ENCODE results near the gene NME3.
"Not testable (repeated sequence)": the region's sequence is repeated elsewhere in the genome, so short reads cannot be mapped to it uniquely, and the experiment has no call there.

NME3 gene

GRCh38 chr16:1746693-1747195 lies 24.6 kb downstream of the NME3 start:
- Mint-ChIP-seq H3K9me3 (no peaks in the 10 kb centered on the region), H3K4me1 (peaks cover 0 to 4% of the 10 kb centered on the region in 2 donors)
- no peak for ATAC-seq (replicated peaks)

DNA sequence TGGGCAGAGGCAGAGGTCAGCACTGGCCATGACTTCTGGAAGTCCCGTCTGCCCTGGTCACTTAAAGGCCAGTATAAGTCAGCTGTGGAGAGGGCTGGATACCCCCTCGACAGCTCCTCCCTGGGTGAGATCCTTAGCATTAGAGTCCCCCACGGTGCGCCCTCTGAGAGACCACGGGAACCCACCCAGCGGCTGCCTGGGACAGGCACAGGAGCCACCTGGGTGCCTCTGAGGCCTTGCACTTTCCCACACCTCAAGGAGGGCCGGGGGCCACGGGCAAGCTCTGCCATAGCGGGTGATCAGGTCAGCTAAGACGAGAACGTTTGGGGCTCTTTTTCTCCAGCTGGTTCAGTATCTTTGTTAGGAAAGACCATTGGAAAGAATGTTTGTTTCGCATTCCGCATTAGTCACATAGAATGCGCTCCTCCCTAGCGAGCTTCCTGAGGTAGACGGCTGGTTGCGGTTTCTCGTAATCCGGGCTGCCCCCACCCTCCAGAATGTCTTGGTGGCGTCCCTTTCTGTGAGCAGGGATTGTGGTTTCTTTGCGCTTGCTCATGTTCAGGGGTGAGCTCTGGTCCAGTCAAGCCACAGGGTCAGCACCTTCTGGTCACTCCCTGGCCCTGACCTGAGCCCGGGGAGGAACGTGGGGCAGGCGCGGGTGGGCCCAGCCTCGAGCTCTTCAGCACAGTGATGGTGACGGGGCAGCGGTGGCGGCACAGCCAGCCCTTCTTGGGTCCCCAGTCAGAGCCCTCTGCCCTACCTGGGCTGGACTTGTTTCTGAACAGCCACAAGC lies 25.2 kb downstream of the NME3 start:
- Mint-ChIP-seq H3K4me1 (peaks cover 0 to 5% of the 10 kb centered on the region in 2 donors), H3K27ac (peak overlapping the region; percentile 9), H3K9me3 (no peaks in the 10 kb centered on the region), H3K27me3 (no peaks in the 10 kb centered on the region), H3K36me3 (peaks cover 23 to 45% of the 10 kb centered on the region in 2 donors), H3K4me3 (no peak overlapping the region)
- DNase-seq (no peak), ATAC-seq (replicated peaks) (no peak)

More at GRCh38 chr16:1746693-1747195, 24.6 kb downstream of the NME3 start:
- Mint-ChIP-seq H3K27ac (peak overlapping the region; percentile 42), H3K36me3 (peaks cover 23 to 45% of the 10 kb centered on the region in 2 donors), H3K27me3 (no peaks in the 10 kb centered on the region), H3K4me3 (no peak overlapping the region)
- DNase-seq, result no peak

- Mint-ChIP-seq H3K36me3 (peaks cover 23 to 41% of the 10 kb centered on the region in 2 donors), H3K9me3 (no peaks in the 10 kb centered on the region), H3K4me3 (no peak overlapping the region), H3K27ac (peak overlapping the region; percentile 9), H3K4me1 (peaks cover 0 to 8% of the 10 kb centered on the region in 2 donors), H3K27me3 (no peaks in the 10 kb centered on the region)
- no peak for ATAC-seq (replicated peaks)
- no peak for DNase-seq
These were observed 26.0 kb downstream of the NME3 start for GRCh38 chr16:1745181-1745899.

DNA sequence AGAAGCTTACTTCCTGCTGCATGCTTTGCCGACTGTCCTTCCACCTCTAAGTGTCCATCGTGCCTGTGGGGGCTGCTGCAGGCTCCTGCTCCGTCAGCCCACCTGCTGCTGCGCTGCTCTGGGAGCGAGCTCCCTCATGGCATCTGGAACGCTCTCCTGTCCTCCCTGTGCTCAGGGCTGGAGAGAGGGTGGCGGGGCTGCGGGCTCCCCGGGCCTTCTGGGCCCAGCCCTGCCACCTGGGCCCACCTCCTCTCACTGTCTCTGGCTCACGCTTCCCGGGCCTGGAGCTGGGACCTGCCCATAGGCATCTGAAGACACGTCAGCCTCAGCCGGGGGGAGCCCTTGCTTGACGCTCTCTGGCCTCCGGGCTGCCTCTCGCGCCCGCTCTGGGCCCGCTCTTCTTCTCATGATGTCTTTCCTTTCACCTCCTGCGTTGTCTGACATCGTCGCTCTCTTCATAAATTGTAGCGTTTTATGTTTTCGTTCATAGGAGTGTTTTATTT lies 27.0 kb downstream of the NME3 start:
- no peaks in the 10 kb centered on the region for H3K9me3 Mint-ChIP-seq
- no peak overlapping the region for H3K4me3 Mint-ChIP-seq
- H3K36me3 Mint-ChIP-seq, result peaks cover 17 to 37% of the 10 kb centered on the region in 2 donors
- no peak overlapping the region for H3K27ac Mint-ChIP-seq
- no peak for DNase-seq
- no peaks in the 10 kb centered on the region for H3K27me3 Mint-ChIP-seq
- H3K4me1 Mint-ChIP-seq, result peaks cover 0 to 8% of the 10 kb centered on the region in 2 donors
- no peak for ATAC-seq (replicated peaks)

GRCh38 chr16:1743376-1744337 lies 27.7 kb downstream of the NME3 start:
- no peaks in the 10 kb centered on the region for H3K27me3 Mint-ChIP-seq
- H3K27ac Mint-ChIP-seq, result peak overlapping the region; percentile 34
- ATAC-seq (replicated peaks), result no peak
- no peaks in the 10 kb centered on the region for H3K9me3 Mint-ChIP-seq
- H3K36me3 Mint-ChIP-seq, result peaks cover 13 to 29% of the 10 kb centered on the region in 2 donors
- peaks cover 0 to 8% of the 10 kb centered on the region in 2 donors for H3K4me1 Mint-ChIP-seq
- no peak overlapping the region for H3K4me3 Mint-ChIP-seq
- no peak for DNase-seq

GRCh38 chr16:1741553-1742165 lies 29.7 kb downstream of the NME3 start:
- ATAC-seq (replicated peaks), result no peak
- H3K4me1 Mint-ChIP-seq, result peaks cover 0 to 8% of the 10 kb centered on the region in 2 donors
- no peak overlapping the region for H3K4me3 Mint-ChIP-seq

GRCh38 chr16:1740781-1741490 lies 30.4 kb downstream of the NME3 start:
- ATAC-seq (replicated peaks), result no peak
- H3K27me3 Mint-ChIP-seq, result no peaks in the 10 kb centered on the region
- no peaks in the 10 kb centered on the region for H3K9me3 Mint-ChIP-seq
- no peak for DNase-seq
- H3K4me1 Mint-ChIP-seq, result peaks cover 0 to 8% of the 10 kb centered on the region in 2 donors
- H3K36me3 Mint-ChIP-seq, result peaks cover 10 to 20% of the 10 kb centered on the region in 2 donors
- H3K4me3 Mint-ChIP-seq, result no peak overlapping the region
- peak overlapping the region; percentile 42 for H3K27ac Mint-ChIP-seq

More at GRCh38 chr16:1741553-1742165, 29.7 kb downstream of the NME3 start:
- peak overlapping the region; percentile 25 for H3K27ac Mint-ChIP-seq
- DNase-seq, result no peak
- H3K27me3 Mint-ChIP-seq, result no peaks in the 10 kb centered on the region
- H3K9me3 Mint-ChIP-seq, result no peaks in the 10 kb centered on the region
- H3K36me3 Mint-ChIP-seq, result peaks cover 10 to 22% of the 10 kb centered on the region in 2 donors

DNA sequence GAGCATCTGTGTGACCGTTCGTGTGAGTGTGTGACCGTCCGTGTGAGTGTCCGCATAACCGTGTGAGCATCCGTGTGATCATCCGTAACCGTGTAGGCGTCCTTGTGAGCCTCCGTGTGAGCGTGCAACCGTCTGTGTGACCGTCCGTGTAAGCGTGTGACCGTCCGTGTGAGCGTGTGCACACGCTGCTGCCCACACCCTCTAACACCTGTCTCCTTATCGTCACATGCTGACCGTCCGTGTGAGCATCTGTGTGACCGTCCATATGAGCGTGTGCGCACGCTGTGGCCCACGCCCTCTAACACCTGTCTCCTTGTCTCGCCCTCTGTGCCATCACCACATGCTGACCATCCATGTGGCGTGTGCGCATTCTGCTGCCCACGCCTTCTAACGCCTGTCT lies 31.1 kb downstream of the NME3 start:
- no peak for ATAC-seq (replicated peaks)
- H3K4me3 Mint-ChIP-seq, result no peak overlapping the region
- no peaks in the 10 kb centered on the region for H3K27me3 Mint-ChIP-seq
- H3K27ac Mint-ChIP-seq, result no peak overlapping the region
- H3K9me3 Mint-ChIP-seq, result no peaks in the 10 kb centered on the region
- H3K4me1 Mint-ChIP-seq, result peaks cover 0 to 8% of the 10 kb centered on the region in 2 donors
- DNase-seq, result no peak
- peaks cover 10 to 17% of the 10 kb centered on the region in 2 donors for H3K36me3 Mint-ChIP-seq

GRCh38 chr16:1734816-1735215 lies 36.5 kb downstream of the NME3 start:
- no peaks in the 10 kb centered on the region for H3K27me3 Mint-ChIP-seq
- H3K4me3 Mint-ChIP-seq, result peak overlapping the region in 1 of 2 donors; percentile 39

DNA sequence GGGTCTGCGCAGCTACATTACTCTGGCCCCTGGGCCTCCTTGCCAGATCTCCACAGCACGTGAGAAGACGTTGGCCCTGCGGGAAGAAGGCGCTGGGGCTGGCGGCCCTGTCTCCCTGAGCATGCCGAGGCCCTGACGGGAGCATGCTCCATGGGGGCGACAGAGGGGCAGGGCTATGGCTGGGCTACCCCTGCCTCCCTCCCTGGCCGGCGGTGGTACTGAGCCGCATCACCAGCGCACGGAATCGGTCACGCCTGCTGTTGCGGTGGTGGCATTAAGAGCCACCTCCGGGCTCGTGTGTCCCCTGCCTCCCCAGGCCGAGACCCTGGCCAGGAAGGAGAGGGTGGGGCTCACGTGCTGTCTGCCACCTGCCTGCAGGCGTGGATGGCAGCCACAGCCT lies 37.2 kb downstream of the NME3 start:
- no peaks in the 10 kb centered on the region for H3K27me3 Mint-ChIP-seq
- ATAC-seq (replicated peaks) (no peak), DNase-seq (no peak)
- no peak overlapping the region for H3K4me3 Mint-ChIP-seq
- no peaks in the 10 kb centered on the region for H3K4me1 Mint-ChIP-seq
- H3K9me3 Mint-ChIP-seq, result no peaks in the 10 kb centered on the region
- H3K36me3 Mint-ChIP-seq, result peaks cover 13 to 15% of the 10 kb centered on the region in 2 donors
- peak overlapping the region; percentile 62 for H3K27ac Mint-ChIP-seq

More at GRCh38 chr16:1734816-1735215, 36.5 kb downstream of the NME3 start:
- DNase-seq (no peak), ATAC-seq (replicated peaks) (no peak)
- H3K4me1 Mint-ChIP-seq, result no peaks in the 10 kb centered on the region
- H3K9me3 Mint-ChIP-seq, result no peaks in the 10 kb centered on the region
- peaks cover 11 to 13% of the 10 kb centered on the region in 2 donors for H3K36me3 Mint-ChIP-seq
- no peak overlapping the region for H3K27ac Mint-ChIP-seq

- not testable (repeated sequence) for H3K4me1 Mint-ChIP-seq; H3K4me3 Mint-ChIP-seq; H3K27ac Mint-ChIP-seq; H3K9me3 Mint-ChIP-seq; H3K27me3 Mint-ChIP-seq; ATAC-seq (replicated peaks); DNase-seq
- peaks cover 22% of the 10 kb centered on the region in 2 donors for H3K36me3 Mint-ChIP-seq
These were observed 38.8 kb downstream of the NME3 start for GRCh38 chr16:1732551-1732987.

DNA sequence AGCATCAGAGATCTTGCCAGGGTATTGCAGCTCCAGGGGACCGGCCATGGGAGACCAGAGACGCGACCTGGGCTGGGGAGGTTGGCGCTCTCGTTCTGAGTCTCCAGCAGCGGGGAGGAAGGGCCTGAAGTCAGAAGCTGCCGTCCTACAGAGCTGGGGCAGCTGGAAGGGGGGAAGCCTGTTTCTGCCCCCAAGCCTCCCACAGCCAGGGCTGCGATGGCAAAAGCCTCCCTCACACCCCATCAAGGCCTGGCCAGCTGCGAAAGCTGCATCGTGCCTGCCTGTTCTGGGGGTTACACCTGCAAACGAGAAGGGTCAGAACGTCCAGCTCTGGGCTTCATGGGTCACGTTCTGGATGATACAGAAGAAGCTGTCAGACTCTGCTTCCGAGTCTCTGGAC lies 39.3 kb downstream of the NME3 start:
- ATAC-seq (replicated peaks) (no peak), DNase-seq (no peak)
- Mint-ChIP-seq H3K9me3 (no peaks in the 10 kb centered on the region), H3K4me1 (peaks cover 7 to 8% of the 10 kb centered on the region in 2 donors), H3K27me3 (no peaks in the 10 kb centered on the region), H3K36me3 (peaks cover 27% of the 10 kb centered on the region in 2 donors), H3K27ac (peak overlapping the region; percentile 89), H3K4me3 (no peak overlapping the region)

DNA sequence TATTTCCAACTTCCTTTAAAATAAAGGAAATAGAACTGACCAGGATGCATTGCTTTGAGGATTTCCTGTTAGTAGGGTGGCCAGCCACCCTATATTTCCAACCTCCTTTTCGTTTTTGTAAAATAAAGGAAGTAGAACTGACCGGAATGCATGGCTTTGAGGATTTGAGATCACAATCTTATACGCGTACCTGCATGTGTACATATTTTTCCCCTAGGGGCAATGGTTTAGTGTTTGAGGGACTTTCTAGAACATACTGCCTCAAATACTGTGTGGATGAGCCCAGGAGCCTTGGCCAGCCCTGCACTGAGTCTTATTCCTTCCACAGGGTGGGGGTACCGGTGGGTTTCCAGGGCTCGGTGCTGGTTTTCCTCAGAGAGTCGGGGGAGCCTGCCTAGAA lies 39.7 kb downstream of the NME3 start:
- no peaks in the 10 kb centered on the region for H3K27me3 Mint-ChIP-seq
- H3K9me3 Mint-ChIP-seq, result no peaks in the 10 kb centered on the region
- H3K4me3 Mint-ChIP-seq, result no peak overlapping the region
- peak overlapping the region; percentile 89 for H3K27ac Mint-ChIP-seq
- H3K4me1 Mint-ChIP-seq, result peaks cover 11% of the 10 kb centered on the region in 2 donors
- peaks cover 31 to 32% of the 10 kb centered on the region in 2 donors for H3K36me3 Mint-ChIP-seq
- ATAC-seq (replicated peaks), result no peak
- DNase-seq, result no peak
